Smooth muscle cell (in vitro differentiated cells): Measurements from ENCODE around the gene ISL2. TPM values are rescaled to one million over a fixed set of nuclear protein-coding genes. Genes with fewer than 3 reads are reported as not detected.
A peak's percentile ranks its signal among the peaks of the same experiment; 100 is the strongest.

Experiments used
- DNase-seq: peaks from one replicate; lab custom pipeline; 2025; ENCODE audit not compliant: unreplicated experiment; lab: John Stamatoyannopoulos, UW
- H2AFZ ChIP-seq: fragments of 200-600 bp; sonication (generic); 2 replicates; pipeline ENCODE4 v1.6.0; 2016; ENCODE audit warnings: antibody characterized with exemption, low read depth, mild to moderate bottlenecking
- H3F3A ChIP-seq: fragments of 200-600 bp; sonication (generic); 2 replicates; pipeline ENCODE4 v1.6.0; 2017; ENCODE audit warnings: antibody characterized with exemption, low read depth
- H3K27ac ChIP-seq: fragments of 200-600 bp; sonication (generic); 2 replicates; pipeline ENCODE4 v1.5.1; 2016; ENCODE audit warnings: low read depth, mild to moderate bottlenecking
- H3K27me3 ChIP-seq: fragments of 200-600 bp; sonication (generic); 2 replicates; pipeline ENCODE4 v1.6.1; 2016; ENCODE audit warnings: low read depth, mild to moderate bottlenecking
- H3K36me3 ChIP-seq: fragments of 200-600 bp; sonication (generic); 2 replicates; pipeline ENCODE4 v1.5.1; 2016; ENCODE audit warnings: low read depth
- H3K4me1 ChIP-seq: fragments of 200-600 bp; sonication (generic); 2 replicates; pipeline ENCODE4 v1.5.1; 2016; ENCODE audit warnings: low read depth
- H3K4me2 ChIP-seq: fragments of 200-600 bp; sonication (generic); 2 replicates; pipeline ENCODE4 v1.6.0; 2016; ENCODE audit warnings: mild to moderate bottlenecking
- H3K4me3 ChIP-seq: fragments of 200-600 bp; sonication (generic); 2 replicates; pipeline ENCODE4 v1.5.1; 2016; ENCODE audit warnings: mild to moderate bottlenecking
- H3K79me2 ChIP-seq: fragments of 200-600 bp; sonication (generic); 2 replicates; pipeline ENCODE4 v1.6.0; 2016; ENCODE audit warnings: low read depth, mild to moderate bottlenecking
- H3K9ac ChIP-seq: fragments of 200-600 bp; sonication (generic); 2 replicates; pipeline ENCODE4 v1.6.0; 2016; ENCODE audit warnings: low read depth
- H3K9me3 ChIP-seq: fragments of 200-600 bp; sonication (generic); replicated peaks from 2 replicates; pipeline ENCODE4 v1.5.1; 2016; ENCODE audit warnings: low read depth
- H4K20me1 ChIP-seq: fragments of 200-600 bp; sonication (generic); 2 replicates; pipeline ENCODE4 v1.6.0; 2016; ENCODE audit warnings: low read depth
- CTCF ChIP-seq: fragments of 200-600 bp; sonication (generic); IDR thresholded peaks from 2 replicates; pipeline ENCODE4 v1.5.1; 2017; ENCODE audit warnings: borderline replicate concordance, mild to moderate bottlenecking, antibody characterized with exemption; ENCODE audit not compliant: insufficient read depth, poor library complexity, severe bottlenecking
- WGBS: methylation state at CpG from one replicate; pipeline ENCODE4 v1.1.7; 2016; ENCODE audit warnings: low lambda C conversion rate; 5-methylcytosine and 5-hydroxymethylcytosine counted together
- polyA plus RNA-seq: library from polyadenylated mRNA; unstranded; fragments of >200 nt; fragmentation: Nextera tagmentation; extraction: Ambion mirVana; gene quantifications from 2 replicates; pipeline ENCODE4 v1.2.1, GENCODE V29; 2016
- total RNA-seq: library from RNA; depleted of rRNA; stranded (reverse); fragments of >200 nt; gene quantifications from 2 replicates; pipeline ENCODE4 v1.2.3, GENCODE V29; 2014

Gene ISL2
- total and polyA plus RNA-seq, 2 experiments from 2014 or later, result 0.22 TPM; not detected in 1

GRCh38 chr15:76303909-76304308, 32.7 kb upstream of the ISL2 start:
- TF ChIP-seq CTCF, result no peak
- H3K4me1 ChIP-seq, result no peaks in the 10 kb centered on the region
- no peak overlapping the region for H2AFZ ChIP-seq
- 92% methylated on average over 1 of the region's 1 CpG for WGBS
- H3K4me2 ChIP-seq, result no peak overlapping the region
- peaks cover 98% of the 10 kb centered on the region for H4K20me1 ChIP-seq
- H3K27ac ChIP-seq, result no peak overlapping the region
- no peaks in the 10 kb centered on the region for H3K27me3 ChIP-seq
- no peak overlapping the region for H3K4me3 ChIP-seq
- DNase-seq, result no peak
- no peaks in the 10 kb centered on the region for H3K9me3 ChIP-seq
- peaks cover 97% of the 10 kb centered on the region for H3K79me2 ChIP-seq
- no peaks in the 10 kb centered on the region for H3F3A ChIP-seq
- H3K9ac ChIP-seq, result no peak overlapping the region
- no peaks in the 10 kb centered on the region for H3K36me3 ChIP-seq

- peak overlapping the region; percentile 88 for H3K9ac ChIP-seq
- H4K20me1 ChIP-seq, result peaks cover 55% of the 10 kb centered on the region
- H2AFZ ChIP-seq, result no peak overlapping the region
- H3K27me3 ChIP-seq, result no peaks in the 10 kb centered on the region
- peak overlapping the region; percentile 77 for H3K27ac ChIP-seq
- DNase-seq, result no peak
- 82% methylated on average over 13 of the region's 13 CpGs for WGBS
- H3F3A ChIP-seq, result no peaks in the 10 kb centered on the region
- no peak for TF ChIP-seq CTCF
- H3K4me3 ChIP-seq, result peak overlapping the region; percentile 74
- no peaks in the 10 kb centered on the region for H3K9me3 ChIP-seq
- H3K4me2 ChIP-seq, result peak overlapping the region; percentile 91
- peaks cover 57% of the 10 kb centered on the region for H3K79me2 ChIP-seq
- H3K36me3 ChIP-seq, result no peaks in the 10 kb centered on the region
- H3K4me1 ChIP-seq, result peaks cover 7% of the 10 kb centered on the region
Observed at GRCh38 chr15:76309601-76310330, 26.8 kb upstream of the ISL2 start.

GRCh38 chr15:76310475-76311099, 26.0 kb upstream of the ISL2 start:
- H3K4me3 ChIP-seq, result peak overlapping the region; percentile 74
- H3K9me3 ChIP-seq, result no peaks in the 10 kb centered on the region
- H3K4me2 ChIP-seq, result peak overlapping the region; percentile 91
- H3K79me2 ChIP-seq, result peaks cover 49% of the 10 kb centered on the region
- H3K27me3 ChIP-seq, result no peaks in the 10 kb centered on the region
- peaks cover 47% of the 10 kb centered on the region for H4K20me1 ChIP-seq
- DNase-seq, result no peak
- peak overlapping the region; percentile 87 for H2AFZ ChIP-seq
- H3F3A ChIP-seq, result no peaks in the 10 kb centered on the region
- WGBS, result 4% methylated on average over 16 of the region's 16 CpGs
- H3K27ac ChIP-seq, result peak overlapping the region; percentile 77
- peak overlapping the region; percentile 88 for H3K9ac ChIP-seq
- no peak for TF ChIP-seq CTCF
- peaks cover 7% of the 10 kb centered on the region for H3K4me1 ChIP-seq
- no peaks in the 10 kb centered on the region for H3K36me3 ChIP-seq
